GM21576 (cell line): ENCODE data around the gene IMPDH1.
A peak's percentile ranks its signal among the peaks of the same experiment; 100 is the strongest.
"Not testable (repeated sequence)": the region's sequence is repeated elsewhere in the genome, so short reads cannot be mapped to it uniquely, and the experiment has no call there.

Experiments
- ATAC-seq: cut with Tn5 transposase; IDR thresholded peaks from one replicate; pipeline ENCODE4 v1.9.1; 2021; ENCODE audit warnings: mild to moderate bottlenecking, moderate library complexity; ENCODE audit not compliant: unreplicated experiment

IMPDH1 gene

DNA sequence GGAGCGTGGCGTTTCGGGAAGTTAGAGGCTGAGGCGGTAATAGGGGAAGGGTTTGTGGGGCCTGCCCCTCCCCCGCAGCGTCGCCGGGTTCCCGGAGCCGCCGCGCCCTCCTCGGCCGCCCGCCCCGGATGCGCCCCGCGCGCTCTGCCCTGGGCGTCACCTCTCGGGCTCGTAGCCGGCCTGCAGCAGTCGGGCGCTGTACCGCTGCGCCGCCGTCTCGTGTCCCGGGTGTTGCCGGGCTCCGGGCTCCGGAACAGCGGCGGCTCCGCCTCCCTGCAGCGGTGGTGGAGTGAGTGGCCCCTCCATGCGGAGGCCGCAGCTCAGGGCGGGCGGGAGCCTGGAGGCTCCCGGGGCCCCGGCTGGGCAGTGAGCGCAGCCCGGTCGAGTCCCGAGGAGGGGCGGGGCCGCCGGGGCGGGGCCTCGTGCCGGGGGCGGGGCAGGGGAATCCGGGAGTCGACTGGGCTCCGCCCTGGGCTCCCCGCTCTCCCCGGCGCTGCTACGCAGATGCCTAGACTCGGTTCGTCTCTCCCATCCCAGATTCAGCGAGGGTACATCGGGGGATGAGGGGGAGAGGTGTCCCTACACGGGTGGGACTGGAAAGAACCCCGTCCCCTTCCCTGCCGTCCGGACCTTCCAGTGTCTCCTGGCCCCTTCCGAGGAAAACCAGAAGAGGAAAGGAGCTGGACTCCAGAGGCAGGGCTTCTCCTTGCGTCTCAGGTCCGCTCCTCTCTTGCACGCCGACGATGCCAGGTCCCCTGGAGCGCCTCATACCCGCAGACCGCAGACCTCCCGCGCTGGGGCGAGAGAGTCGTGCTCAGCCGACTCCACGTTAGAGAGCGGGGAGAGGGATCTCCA lies at the start of gene IMPDH1:
IMPDH1 (minus strand) TSS at position 387 of the 855 bp plus-strand sequence; CDS start at position 306, 81 bp downstream.
- ATAC-seq = peak; percentile 71

DNA sequence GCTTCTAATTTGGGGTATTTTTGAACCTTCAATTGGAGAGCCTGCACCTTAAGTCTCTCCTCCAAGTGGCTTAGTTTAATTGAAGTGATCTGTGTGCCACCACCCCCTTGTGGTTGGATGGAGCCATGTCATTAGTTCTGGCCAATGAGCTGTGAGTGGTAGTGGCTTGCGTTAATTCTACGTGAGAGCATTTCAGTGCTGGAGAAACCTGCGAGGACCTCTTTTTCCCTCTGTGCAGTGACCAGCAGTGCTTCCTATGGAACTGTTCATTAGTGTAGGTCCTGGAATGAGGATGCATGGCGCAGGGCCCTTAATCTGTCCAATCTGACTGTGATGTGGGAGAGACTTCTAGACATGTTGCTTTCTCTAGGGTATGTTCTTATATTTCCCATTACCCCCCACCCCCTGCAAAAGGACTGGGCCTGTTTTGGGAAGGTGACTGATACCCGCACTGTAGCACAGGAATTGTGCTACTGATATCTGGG lies 49.7 kb upstream of the IMPDH1 start:
- no peak for ATAC-seq

DNA sequence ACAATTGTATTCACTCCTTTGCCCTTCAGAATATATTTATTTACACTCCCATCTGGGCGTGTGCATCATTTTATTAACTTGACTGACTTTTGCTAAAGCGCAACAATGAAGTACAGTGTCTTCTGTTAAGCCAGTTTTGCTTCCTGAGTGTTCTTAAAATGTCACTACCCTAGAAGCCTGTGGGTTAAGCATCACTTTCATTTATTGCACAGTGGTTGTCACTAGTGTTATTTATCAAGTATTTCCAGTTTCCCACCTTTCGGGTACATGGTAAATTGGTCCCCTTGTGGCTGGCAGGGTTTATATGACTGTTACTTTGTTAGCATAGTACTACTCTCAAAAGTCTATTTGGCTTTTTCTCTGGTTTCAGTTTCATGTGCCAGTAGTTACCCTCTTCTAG lies 49.2 kb upstream of the IMPDH1 start:
- no peak for ATAC-seq

DNA sequence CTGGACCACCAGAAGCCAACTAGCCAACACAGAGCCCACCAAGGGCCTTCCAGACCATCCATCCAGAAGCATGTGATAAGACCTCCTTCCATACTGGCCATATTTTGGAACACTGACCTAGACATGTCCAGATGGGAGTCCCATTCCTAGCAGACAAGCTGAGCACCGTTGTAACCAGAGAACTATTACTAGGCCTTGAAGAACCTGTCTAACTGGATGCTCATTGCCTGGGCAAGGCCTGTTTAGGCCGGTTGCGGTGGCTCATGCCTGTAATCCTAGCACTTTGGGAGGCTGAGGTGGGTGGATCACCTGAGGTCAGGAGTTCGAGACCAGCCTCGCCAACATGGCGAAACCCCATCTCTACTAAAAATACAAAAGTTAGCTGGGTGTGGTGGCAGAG lies 47.6 kb upstream of the IMPDH1 start:
- ATAC-seq = not testable (repeated sequence)

DNA sequence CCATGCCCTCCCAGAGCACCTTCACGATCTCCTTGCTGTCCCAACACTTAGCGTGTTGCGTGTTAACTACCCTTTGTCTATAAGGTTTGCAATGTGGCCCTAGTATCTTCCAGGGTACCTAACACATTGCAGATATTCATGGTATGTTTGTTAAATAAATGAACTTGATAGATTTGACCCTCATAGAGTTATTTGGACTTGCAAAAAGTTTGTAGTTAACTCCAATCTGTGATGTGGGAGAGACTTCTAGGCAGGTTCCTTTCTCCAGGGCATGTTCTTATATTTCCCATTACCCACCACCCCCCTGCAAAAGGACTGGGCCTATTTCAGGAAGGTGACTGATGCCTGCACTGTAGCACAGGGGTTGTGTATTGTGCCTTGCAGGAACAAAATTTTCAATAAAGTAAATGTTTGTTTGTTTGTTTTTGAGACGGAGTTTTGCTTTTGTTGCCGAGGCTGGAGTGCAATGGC lies 46.5 kb upstream of the IMPDH1 start:
- no peak for ATAC-seq

DNA sequence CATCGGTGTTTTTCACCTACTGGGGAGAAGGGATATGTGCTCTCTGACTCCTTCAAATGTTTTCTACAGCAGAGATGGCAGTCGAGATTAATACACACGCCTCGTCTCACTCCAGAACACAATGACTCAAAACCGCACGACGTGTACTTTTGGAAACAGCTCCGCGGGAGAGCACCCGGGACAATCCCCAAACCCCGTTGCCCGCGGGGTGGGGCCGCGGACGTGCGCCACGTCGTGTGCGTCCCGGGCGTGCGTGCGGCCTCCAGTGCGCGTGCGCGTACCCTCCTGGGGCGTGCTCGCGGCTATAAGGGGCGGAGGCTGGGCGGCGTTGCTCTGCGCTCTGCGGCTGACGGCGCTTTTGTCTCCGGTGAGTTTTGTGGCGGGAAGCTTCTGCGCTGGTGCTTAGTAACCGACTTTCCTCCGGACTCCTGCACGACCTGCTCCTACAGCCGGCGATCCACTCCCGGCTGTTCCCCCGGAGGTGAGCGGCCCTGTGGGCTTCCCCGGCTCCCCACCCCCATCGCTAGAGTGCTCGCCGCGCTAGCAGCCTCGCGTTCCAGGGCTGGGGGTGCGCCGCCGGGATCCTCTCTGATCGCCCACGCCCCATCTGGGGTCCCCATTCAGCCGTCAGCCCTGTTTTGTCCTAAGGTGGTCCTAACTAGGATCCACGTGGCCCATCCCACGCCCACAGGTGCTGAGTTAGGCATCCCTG lies 45.9 kb upstream of the IMPDH1 start, which contains the start of gene HILPDA:
HILPDA (plus strand) TSS at position 336 of the 712 bp plus-strand sequence. CDS start 1,391 bp downstream, outside the sequence.
- ATAC-seq = peak; percentile 69

DNA sequence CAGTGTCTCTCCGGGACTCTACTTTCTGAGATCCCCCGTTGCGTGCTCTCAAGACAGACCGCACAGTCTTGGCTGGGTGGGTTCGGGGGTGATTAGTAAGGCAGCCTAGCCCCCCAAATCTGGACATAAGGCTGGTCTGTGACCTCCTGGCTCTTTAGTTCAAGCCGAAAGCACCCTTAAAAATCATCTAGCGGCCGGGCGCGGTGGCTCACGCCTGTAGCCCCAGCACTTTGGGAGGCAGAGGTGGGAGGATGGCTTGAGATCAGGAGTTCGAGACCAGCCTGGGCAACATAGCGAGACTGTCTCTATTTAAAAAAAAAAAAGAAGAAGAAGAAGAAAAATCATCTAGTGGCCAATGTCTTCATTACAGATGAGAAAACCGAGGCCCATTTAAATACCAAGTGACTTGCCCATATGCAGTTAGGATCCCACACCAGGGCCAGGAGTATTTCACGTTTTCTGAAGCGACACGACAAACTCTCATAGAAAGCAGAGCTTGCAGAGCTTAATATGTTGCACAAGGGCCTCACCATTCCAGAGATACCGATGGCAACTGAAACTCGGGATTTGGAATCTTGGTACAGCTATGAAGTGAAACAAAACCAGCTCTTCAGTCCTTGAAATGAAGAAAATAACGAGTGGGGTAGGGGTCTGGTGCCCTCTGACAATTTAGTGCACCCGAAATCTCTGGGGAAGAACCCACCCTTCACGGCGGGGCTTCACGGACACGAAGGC lies 45.2 kb upstream of the IMPDH1 start:
- ATAC-seq = no peak

DNA sequence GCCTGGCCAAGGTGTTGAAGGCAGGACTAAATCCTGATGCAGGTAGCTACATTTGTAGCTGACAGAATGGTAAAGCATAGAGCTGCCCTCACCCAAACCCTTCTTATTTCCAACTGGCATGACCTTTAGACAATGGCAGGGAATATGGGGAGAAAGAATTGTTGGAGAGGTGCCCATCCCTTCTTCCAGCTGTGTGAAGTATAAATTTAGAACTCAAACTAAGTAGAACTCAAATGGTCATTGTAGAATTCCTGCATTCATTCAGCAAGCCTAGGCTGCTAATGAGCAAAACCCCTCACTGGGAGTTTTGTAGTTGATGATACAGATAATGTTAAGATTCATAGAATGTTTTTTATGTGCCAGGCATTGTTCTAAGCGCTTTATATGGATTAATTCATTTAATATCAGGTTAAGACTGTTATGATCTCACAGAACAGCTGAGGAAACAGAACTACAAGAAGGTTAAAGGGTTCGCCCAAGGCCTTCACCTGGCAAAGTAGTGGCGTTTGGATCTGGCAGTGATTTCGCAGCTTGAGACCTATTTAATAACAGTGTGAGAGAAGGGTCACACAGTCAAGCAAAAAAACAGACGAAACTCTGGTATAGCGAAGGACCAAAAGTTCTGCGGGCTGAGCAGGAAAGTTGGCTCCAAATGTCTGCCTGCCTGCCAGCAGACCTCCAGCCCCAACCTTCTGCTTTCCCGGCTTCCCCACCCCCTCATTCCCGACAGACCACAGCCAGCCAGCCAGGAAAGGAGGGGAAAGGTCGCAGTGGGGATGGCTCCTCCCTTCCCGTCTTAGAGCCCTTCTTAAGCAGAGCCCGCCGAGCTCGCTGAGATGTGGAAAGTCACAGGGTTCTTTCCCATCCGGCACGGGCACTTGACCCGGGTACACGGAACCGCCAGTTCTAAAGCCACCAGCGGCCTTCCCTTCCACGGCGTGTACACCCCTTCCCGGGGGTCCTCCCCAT lies 44.3 kb upstream of the IMPDH1 start:
- ATAC-seq = no peak

DNA sequence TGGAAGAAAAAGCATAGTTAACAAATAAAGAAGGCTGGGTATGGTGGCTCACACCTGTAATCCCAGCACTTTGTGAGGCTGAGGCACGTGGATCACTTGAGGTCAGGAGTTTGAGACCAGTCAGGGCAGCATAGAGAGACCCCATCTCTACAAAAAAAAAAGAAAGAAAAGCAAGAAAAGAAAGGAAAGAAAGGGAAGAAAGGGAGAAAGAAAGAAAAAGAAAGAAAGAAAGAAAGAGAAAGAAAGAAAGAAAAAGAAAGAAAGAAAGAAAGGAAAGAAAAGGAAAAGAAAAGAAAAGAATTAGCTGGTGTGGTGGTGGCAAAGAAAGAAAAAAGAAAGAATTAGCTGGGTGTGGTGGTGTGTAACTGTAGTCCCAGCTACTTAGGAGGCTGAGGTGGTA lies 42.8 kb upstream of the IMPDH1 start:
- no peak for ATAC-seq

DNA sequence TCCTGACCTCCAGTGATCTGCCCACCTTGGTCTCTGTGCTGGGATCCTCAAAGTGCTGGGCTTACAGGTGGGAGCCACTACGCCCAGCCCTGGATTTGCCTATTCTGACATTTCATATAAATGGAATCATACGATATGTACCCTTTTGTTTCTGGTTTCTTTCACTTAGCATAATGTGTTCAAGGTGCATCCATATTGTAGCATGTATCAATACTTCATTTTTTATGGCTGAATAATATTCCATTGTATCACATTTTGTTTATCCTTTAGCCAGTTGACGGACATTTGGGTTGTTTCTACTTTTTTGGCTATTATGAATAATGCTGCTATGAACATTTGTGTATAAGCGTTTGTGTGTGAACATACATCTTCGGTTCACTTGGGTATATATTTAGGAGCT lies 41.1 kb upstream of the IMPDH1 start:
- ATAC-seq = no peak

DNA sequence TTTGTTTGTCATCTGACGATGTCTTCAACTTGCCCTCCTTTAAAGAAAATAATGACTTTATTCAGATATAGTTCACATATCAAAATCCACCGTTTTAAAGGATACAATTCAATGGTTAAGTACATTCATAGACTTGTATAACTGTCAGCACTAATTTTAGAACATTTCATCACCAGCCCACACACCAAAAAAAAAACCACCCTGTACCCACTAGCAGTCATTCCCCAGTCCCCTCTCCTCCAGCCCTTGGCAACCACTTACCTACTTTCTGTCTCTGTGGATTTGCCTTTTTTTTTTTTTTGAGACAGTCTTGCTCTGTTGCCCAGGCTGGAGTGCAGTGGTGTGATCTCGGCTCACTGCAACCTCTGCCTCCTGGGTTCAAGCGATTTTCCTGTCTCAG lies 40.6 kb upstream of the IMPDH1 start:
- ATAC-seq = no peak

DNA sequence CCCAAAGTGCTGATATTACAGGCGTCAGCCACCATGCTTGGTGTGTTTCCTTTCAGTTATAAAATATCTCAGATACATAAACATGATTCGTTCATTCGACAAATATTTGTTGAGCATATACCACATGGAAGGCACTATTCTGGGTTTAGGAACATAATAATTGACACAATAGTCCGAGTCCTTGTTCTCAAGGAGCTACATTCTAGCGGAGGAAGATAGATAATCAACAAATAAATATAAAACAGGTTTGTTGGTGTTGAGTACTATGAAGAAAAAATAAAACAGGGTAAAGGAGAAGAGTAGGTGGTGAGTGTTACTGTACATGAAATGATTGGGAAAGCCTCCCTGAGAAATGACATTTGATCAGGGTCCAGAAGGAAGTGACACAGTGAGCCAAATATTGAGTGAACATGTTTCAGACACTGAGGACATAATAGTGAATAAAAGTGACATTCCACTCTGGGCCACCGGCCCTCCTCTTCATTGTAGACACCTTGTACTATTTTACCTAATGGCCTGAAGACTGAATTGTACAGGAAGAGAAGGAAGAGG lies 39.0 kb upstream of the IMPDH1 start:
- no peak for ATAC-seq

DNA sequence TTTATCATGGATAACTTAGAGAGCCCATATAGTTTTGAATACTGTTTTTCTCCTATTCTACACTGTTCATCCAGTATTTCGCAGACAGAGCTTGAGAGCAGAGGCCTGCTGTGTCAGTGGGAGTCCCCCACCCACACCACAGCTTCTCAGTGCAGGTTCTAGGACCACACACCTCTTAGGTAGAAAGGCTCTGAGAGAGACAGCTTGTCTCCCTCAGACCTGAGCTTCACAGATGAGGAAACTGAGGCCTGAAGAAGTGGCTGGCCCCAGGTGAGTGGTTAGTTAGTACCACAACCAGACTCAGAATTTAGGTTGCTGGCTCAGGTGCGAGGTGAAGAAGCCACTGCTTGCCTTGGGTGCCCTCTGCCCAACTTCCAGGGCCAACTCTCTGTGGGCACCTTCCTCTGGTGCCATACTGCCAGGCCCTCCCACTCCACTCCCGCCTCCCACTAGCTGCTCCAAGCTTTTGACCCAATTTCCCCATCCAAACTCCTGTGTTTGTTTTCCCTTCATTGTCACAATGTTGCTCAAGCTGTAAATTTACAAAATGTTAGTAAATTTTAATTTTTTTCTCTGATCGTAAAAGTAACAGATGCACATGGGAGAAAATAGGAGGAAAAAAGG lies 38.3 kb upstream of the IMPDH1 start:
- no peak for ATAC-seq

DNA sequence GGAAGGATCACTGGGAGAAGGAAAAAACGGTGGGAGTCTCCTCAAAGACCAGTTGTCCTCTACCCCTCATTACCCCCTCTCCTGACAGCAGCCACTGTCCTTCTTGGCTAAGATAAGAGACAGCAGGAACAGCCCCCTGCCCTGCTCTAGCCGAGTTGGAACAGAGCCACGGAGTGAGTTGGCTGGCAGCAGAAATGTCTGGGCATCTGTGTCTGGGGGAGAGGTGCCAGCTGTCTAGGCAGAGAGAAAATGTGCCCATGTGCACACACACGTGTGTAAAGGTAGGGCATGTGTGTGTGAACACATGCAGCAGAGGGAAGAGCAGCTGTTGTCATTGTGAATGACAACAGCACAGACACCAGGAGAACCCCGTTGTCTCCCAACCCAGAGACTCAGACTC lies 36.5 kb upstream of the IMPDH1 start:
- ATAC-seq = no peak

DNA sequence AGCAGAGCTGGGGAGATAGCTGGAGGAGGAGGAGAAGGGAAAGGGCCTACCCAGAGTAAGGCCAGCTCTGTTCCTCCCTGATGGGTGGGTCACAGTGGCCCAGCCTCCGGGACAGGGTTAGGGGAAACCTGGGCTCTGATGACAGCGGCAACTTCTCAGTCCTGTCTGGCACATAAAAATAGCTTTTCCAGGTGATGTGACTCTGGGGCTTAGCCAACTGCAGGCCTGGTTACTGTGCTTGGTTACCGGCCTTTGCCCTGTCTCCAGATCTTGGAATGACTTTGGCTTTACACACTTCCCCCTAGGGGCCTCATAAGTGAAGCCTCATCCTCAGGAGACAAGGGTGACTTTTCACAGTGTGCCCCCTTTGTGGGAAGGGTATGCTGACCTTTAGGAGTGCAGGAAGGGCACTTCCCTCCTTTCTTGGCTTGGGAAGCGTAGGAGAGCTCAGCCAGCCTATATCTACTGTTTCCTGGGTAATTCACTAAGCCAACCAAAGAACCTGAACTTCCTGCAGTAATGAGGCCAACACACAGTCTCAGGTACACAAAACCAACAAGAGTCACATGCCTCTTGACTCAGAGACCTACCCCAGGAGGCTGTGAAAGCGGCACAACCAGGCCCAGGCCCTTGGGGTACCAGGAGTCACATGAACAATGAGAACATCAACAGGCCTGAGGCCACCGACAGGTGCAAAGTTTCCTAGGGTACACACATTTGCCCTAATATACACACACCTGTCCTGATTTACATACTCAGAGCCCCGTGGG lies 34.2 kb upstream of the IMPDH1 start:
- ATAC-seq = no peak

DNA sequence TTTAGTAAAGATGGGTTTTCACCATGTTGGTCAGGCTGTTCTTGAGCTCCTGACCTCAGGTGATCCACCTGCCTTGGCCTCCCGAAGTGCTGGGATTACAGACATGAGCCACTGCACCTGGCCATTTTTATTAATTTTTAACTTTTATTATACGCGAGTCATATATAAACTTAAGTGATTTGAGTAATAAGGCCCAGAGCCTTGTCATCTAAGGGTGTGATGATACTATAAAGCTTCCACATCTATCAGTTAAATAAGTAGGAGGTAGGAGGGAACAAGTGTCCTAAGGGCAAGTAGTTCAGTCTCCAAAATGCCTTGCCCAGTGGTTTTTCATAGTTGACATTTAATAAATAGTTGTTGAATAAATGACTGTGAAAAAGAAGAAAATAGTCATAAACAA lies 32.6 kb upstream of the IMPDH1 start:
- ATAC-seq = no peak

DNA sequence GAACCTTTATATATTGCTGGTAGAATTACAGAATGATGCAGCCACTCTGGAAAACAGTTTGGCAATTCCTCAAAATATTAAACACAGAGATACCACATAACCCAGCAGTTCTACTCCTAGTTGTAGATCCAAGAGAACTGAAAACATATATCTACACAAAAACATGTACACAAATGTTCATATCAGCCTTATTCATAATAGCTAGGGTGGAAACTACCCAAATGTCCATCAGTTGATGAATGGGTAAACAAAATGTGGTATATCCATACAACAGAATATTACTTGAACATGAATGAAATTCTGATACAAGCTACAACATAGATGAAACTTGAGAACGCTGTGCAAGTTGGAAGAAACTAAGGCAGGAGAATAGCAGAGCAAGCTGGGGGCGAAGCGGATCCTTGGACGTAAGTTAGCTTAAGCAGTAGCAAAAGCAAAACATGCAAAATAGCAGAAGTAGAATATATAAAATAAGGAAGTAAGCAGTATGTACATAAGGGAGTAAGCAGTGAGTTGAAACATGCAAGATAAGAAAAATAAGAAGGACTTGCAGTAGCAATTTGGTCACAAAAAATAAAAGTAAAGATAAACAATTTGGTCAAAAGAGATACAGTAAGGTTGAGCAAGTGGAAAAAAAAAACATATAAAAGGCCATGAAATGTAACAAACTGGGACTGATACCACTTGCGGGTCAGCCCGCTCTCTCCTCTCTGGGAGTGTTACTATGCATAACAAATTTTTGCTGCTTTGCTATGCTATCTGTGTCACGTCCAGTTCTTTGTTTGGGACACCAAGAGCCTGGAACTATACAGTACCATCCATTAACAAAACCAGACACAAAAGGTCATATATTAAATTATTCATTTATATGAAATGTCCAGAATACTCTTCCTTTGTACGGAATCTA lies 27.9 kb upstream of the IMPDH1 start:
- peak; percentile 72 for ATAC-seq

DNA sequence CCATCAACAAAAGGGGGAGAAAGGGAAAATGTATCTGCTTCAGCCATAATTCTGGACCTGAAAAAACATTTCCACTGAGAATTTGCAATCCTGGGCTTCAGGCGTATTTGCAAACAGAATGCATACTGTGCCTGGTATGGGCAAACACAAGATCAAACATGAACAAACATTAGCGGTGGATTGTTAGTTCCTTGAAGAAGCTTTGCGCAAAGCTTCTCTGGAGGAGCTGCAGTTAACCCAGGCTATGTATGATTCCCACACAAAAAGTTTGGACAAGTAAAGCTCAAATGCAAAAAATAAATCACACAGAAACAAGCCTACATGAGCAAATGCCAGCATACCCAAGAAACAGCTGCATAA lies 25.5 kb upstream of the IMPDH1 start:
- ATAC-seq = no peak
